Fibroblast of the aortic adventitia (primary cell): Measurements from ENCODE around the gene RGS6. TPM values are rescaled to one million over a fixed set of nuclear protein-coding genes. Genes with fewer than 3 reads are reported as not detected.

Experiments
- DNase-seq: peaks from one replicate; pipeline ENCODE4 v3.0.0-alpha.2; 2010; ENCODE audit warnings: low read depth
- H3K4me3 ChIP-seq: 2 replicates; pipeline ENCODE4 v1.5.1; 2011; ENCODE audit warnings: low read depth, mild to moderate bottlenecking, control low read depth, low read length, moderate library complexity
- total RNA-seq: library from RNA; depleted of rRNA; stranded (reverse); fragments of >200 nt; gene quantifications from 2 replicates; pipeline ENCODE4 v1.2.3, GENCODE V29; 2012; ENCODE audit warnings: low replicate concordance
- TF ChIP-seq, protein P1 (sequence below): IDR thresholded peaks from 2 replicates; pipeline ENCODE4 v1.5.1; 2011; ENCODE audit warnings: mild to moderate bottlenecking, low read length, control low read depth, inconsistent platforms; ENCODE audit not compliant: insufficient read depth

The RGS6 gene
- total RNA-seq, 1 donor = not detected

DNA sequence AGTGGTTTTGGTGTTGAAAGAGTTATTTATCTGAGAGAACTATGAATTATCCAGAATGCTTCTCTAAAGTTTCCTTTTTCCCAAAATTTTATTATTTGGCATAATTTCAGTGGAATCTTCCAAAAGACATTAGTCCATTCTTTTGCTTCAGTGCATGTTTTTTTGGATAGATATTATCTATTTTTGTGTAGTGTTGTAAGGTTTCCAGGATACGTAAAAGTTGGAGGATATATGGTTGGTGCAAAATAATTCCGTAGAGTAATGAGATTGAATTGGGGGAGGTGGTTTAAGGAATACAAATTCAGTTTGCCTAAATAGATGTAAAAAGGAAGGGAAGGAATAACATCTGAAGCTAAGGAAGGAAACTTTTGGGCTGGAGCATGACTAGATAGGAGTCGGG, 186.6 kb downstream of the RGS6 start:
- TF ChIP-seq, protein P1, sequence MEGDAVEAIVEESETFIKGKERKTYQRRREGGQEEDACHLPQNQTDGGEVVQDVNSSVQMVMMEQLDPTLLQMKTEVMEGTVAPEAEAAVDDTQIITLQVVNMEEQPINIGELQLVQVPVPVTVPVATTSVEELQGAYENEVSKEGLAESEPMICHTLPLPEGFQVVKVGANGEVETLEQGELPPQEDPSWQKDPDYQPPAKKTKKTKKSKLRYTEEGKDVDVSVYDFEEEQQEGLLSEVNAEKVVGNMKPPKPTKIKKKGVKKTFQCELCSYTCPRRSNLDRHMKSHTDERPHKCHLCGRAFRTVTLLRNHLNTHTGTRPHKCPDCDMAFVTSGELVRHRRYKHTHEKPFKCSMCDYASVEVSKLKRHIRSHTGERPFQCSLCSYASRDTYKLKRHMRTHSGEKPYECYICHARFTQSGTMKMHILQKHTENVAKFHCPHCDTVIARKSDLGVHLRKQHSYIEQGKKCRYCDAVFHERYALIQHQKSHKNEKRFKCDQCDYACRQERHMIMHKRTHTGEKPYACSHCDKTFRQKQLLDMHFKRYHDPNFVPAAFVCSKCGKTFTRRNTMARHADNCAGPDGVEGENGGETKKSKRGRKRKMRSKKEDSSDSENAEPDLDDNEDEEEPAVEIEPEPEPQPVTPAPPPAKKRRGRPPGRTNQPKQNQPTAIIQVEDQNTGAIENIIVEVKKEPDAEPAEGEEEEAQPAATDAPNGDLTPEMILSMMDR = no peak
- H3K4me3 ChIP-seq = no peak overlapping the region
- no peak for DNase-seq

DNA sequence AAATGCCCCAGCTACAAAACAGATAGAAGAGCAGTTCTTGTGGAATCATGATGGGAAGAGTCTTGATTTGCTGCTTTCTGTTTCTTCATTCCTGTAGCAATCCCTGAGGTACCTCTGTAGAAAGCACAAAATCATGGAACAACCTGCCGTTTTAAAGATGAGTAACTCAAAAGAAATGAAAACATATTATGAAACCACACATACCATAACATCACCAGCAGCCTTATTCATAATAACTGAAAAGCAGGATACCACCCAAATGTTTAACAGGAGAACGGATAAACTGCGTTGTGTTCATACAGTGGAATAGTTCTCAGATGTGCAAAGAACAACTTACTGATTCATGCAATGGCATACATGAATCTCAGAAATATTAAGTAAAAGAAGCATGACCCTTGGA, 188.1 kb downstream of the RGS6 start:
- TF ChIP-seq, protein P1 = no peak
- DNase-seq = no peak
- H3K4me3 ChIP-seq = no peak overlapping the region

DNA sequence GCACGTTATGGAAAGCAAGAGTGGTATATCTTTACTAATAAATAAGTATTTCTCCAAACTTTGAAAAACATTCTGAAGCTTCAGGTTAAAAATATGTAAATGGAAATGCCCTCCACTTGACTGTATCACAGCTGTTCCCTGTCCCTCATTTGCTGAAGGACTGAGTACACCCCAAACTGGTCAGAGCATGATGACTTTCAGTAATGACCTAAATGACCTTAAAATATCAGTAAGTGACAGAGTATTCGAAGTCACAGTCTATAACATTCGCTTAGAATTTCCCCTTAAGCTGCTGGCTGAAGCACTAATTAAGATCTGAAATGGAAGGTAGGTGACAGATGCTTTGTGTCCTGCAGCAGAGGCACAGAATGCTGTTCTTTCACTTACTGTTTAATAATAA, 191.5 kb downstream of the RGS6 start:
- TF ChIP-seq, protein P1 = no peak
- DNase-seq = no peak
- no peak overlapping the region for H3K4me3 ChIP-seq

DNA sequence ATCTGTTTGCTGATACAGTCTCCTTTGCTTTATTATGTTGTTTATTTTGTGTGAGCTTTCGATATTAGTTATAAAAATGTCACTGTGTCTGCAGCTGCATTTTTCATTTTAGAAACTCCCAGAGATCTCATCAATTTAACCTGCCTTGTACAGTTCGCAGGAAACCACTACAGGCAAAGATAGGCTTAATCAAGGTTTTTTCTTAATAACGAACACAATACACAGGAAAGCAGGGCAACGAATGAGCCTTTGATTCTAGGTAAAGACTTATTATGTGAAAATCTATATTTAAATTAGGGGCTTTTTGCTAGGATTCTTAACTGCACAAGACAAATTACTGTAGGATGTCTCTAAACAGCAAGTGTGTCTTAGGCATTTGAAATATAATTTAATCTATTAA, 191.9 kb downstream of the RGS6 start:
- no peak overlapping the region for H3K4me3 ChIP-seq
- TF ChIP-seq, protein P1 = no peak
- DNase-seq = no peak

DNA sequence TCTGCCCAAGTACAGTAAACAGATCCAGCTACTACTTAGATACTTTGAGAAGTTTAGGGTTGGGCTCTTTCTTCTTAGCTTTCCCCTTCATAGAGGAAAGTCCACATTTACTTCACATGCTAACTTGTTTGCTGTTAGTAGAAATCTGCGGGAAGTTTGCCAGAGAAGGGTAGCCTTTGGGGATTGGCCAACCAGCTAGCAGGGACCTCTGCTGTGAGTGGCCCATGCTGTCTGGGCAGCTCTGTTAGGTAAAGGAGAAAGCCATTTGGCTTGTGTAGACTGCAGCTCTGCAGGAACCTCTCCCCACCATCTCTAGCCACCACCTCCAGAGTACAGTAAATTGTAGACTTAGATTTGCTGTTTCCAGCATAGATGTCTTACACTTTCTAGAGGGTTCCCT, 193.9 kb downstream of the RGS6 start:
- H3K4me3 ChIP-seq = no peak overlapping the region
- TF ChIP-seq, protein P1 = no peak
- DNase-seq = no peak

DNA sequence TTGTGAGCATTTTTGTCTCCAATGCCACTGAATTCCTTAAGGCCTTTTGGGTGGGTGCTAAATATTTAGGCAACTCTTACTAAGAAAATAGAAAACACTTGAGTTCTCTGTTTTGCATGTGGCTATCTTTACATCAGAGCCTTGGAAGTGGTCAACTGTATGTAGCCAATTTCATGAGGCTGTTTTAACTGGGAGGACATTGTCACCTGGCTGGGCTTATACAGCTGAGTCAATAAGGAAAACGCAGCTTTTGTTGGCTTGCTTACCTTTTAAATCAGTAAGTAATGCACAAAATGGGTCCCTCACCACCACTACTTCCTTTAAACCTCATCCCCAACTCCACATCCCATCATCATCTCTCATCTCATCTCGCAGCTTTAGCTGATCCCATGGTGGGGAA, 194.3 kb downstream of the RGS6 start:
- DNase-seq = no peak
- no peak overlapping the region for H3K4me3 ChIP-seq
- TF ChIP-seq, protein P1 = no peak

DNA sequence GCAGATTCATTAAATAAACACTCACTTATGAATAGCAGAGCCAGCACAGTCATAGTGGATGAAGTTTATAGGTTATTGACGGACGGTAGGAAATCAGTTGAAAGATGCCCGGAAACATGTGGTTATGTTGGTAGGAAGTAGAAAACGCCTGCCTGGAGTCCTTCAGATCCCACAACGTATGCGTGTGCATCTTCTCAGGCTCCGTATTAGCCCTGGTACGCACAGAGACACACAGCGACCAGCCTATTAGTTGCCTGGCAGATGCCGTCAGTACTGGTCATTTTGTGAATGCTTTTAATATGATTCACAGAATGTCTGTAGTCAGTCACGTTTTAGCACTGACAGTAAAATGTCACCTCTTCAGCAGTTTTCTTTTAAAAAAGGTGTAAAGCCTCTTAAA, 196.4 kb downstream of the RGS6 start:
- TF ChIP-seq, protein P1 = no peak
- DNase-seq = no peak
- H3K4me3 ChIP-seq = no peak overlapping the region
